Urinary bladder (tissue), 4 donors: Measurements from ENCODE around the gene PLN. TPM values are rescaled to one million over a fixed set of nuclear protein-coding genes. Genes with fewer than 3 reads are reported as not detected.

Source experiments
- DNase-seq: peaks from one replicate; pipeline ENCODE4 v3.0.0-alpha.2; 2015; ENCODE audit errors: extremely low spot score
- H3K27ac ChIP-seq: one replicate; pipeline ENCODE4 v1.5.1; 2013; ENCODE audit warnings: low read depth, mild to moderate bottlenecking, moderate library complexity
- H3K36me3 ChIP-seq: one replicate; pipeline ENCODE4 v1.6.1; 2013; ENCODE audit warnings: mild to moderate bottlenecking, moderate library complexity; ENCODE audit not compliant: insufficient read depth
- H3K4me1 ChIP-seq: one replicate; pipeline ENCODE4 v1.6.1; 2013; ENCODE audit warnings: mild to moderate bottlenecking, moderate library complexity; ENCODE audit not compliant: insufficient read depth
- H3K4me3 ChIP-seq: one replicate; pipeline ENCODE4 v1.5.1; 2013; ENCODE audit warnings: low read depth, low read length
- WGBS: extraction: QIAGEN DNeasy Blood & Tissue Kit; methylation state at CpG from one replicate; pipeline ENCODE4 v1.1.7; 2013; 5-methylcytosine and 5-hydroxymethylcytosine counted together
- polyA plus RNA-seq: library from polyadenylated mRNA; stranded (reverse); fragments of 200-250 nt; gene quantifications from one replicate; pipeline ENCODE4 v1.2.3, GENCODE V29; 2013
- total RNA-seq: library from RNA; depleted of rRNA; stranded (reverse); fragments of >200 nt; gene quantifications from one replicate; pipeline ENCODE4 v1.2.3, GENCODE V29; 2014
- donor health status: healthy with polysubstance abuse.
- donor health status: healthy.

The PLN gene
- total and polyA plus RNA-seq, 2 donors = 96.0 to 178 TPM

GRCh38 chr6:118548613-118549012, 517 bp downstream of the PLN start:
- Histone ChIP-seq H3K4me1 (no peaks in the 10 kb centered on the region), H3K4me3 (no peak overlapping the region), H3K36me3 (peaks cover 2% of the 10 kb centered on the region), H3K27ac (no peak overlapping the region)
- DNase-seq = no peak

GRCh38 chr6:118551063-118552053, 3.3 kb downstream of the PLN start:
- H3K27ac ChIP-seq = no peak overlapping the region
- no peaks in the 10 kb centered on the region for H3K36me3 ChIP-seq
- no peak overlapping the region for H3K4me3 ChIP-seq
- 16% methylated on average over 3 of the region's 3 CpGs for WGBS
- DNase-seq = no peak
- H3K4me1 ChIP-seq = no peaks in the 10 kb centered on the region

- Histone ChIP-seq H3K4me3 (no peak overlapping the region), H3K4me1 (no peaks in the 10 kb centered on the region), H3K27ac (no peak overlapping the region), H3K36me3 (no peaks in the 10 kb centered on the region)
- DNase-seq = no peak
- 18% methylated on average over 1 of the region's 1 CpG for WGBS
Measured at GRCh38 chr6:118553132-118553531, 5.0 kb downstream of the PLN start.

GRCh38 chr6:118554698-118555097, 6.6 kb downstream of the PLN start:
- no peak overlapping the region for H3K27ac ChIP-seq
- H3K4me3 ChIP-seq = no peak overlapping the region
- no peaks in the 10 kb centered on the region for H3K4me1 ChIP-seq
- no peaks in the 10 kb centered on the region for H3K36me3 ChIP-seq
- WGBS = 51% methylated on average over 1 of the region's 1 CpG
- DNase-seq = no peak

- H3K27ac ChIP-seq = no peak overlapping the region
- no peak overlapping the region for H3K4me3 ChIP-seq
- 43% methylated on average over 6 of the region's 6 CpGs for WGBS
- no peaks in the 10 kb centered on the region for H3K4me1 ChIP-seq
- no peak for DNase-seq
- no peaks in the 10 kb centered on the region for H3K36me3 ChIP-seq
Measured at GRCh38 chr6:118558464-118559217, 10.5 kb downstream of the PLN start.

- Histone ChIP-seq H3K27ac (no peak overlapping the region), H3K36me3 (no peaks in the 10 kb centered on the region), H3K4me3 (no peak overlapping the region), H3K4me1 (no peaks in the 10 kb centered on the region)
- DNase-seq = no peak
Measured at GRCh38 chr6:118559659-118560058, 11.6 kb downstream of the PLN start.

GRCh38 chr6:118562248-118562647, 14.2 kb downstream of the PLN start:
- DNase-seq = no peak
- WGBS = 72% methylated on average over 1 of the region's 1 CpG
- H3K36me3 ChIP-seq = no peaks in the 10 kb centered on the region
- H3K27ac ChIP-seq = no peak overlapping the region
- H3K4me3 ChIP-seq = no peak overlapping the region
- no peaks in the 10 kb centered on the region for H3K4me1 ChIP-seq

GRCh38 chr6:118562959-118563358, 14.9 kb downstream of the PLN start:
- DNase-seq = no peak
- H3K4me3 ChIP-seq = no peak overlapping the region
- WGBS = 78% methylated on average over 1 of the region's 1 CpG
- no peaks in the 10 kb centered on the region for H3K4me1 ChIP-seq
- H3K36me3 ChIP-seq = no peaks in the 10 kb centered on the region
- H3K27ac ChIP-seq = no peak overlapping the region

GRCh38 chr6:118565311-118565960, 17.3 kb downstream of the PLN start:
- no peak for DNase-seq
- no peaks in the 10 kb centered on the region for H3K4me1 ChIP-seq
- no peak overlapping the region for H3K4me3 ChIP-seq
- no peaks in the 10 kb centered on the region for H3K36me3 ChIP-seq
- H3K27ac ChIP-seq = no peak overlapping the region
- whole genome bisulfite sequencing = 72% methylated on average over 5 of the region's 5 CpGs

- no peaks in the 10 kb centered on the region for H3K36me3 ChIP-seq
- no peaks in the 10 kb centered on the region for H3K4me1 ChIP-seq
- no peak overlapping the region for H3K27ac ChIP-seq
- 78% methylated on average over 3 of the region's 3 CpGs for WGBS
- DNase-seq = no peak
- H3K4me3 ChIP-seq = no peak overlapping the region
Measured at GRCh38 chr6:118567974-118568373, 19.9 kb downstream of the PLN start.

GRCh38 chr6:118569498-118569897, 21.4 kb downstream of the PLN start:
- WGBS = 99% methylated on average over 1 of the region's 1 CpG
- Histone ChIP-seq H3K4me3 (no peak overlapping the region), H3K4me1 (no peaks in the 10 kb centered on the region), H3K36me3 (no peaks in the 10 kb centered on the region), H3K27ac (no peak overlapping the region)
- DNase-seq = no peak

- WGBS = 92% methylated on average over 2 of the region's 2 CpGs
- Histone ChIP-seq H3K27ac (no peak overlapping the region), H3K36me3 (no peaks in the 10 kb centered on the region), H3K4me3 (no peak overlapping the region), H3K4me1 (no peaks in the 10 kb centered on the region)
- no peak for DNase-seq
Measured at GRCh38 chr6:118571121-118571520, 23.0 kb downstream of the PLN start.

GRCh38 chr6:118574051-118574865, 26.2 kb downstream of the PLN start:
- H3K36me3 ChIP-seq = no peaks in the 10 kb centered on the region
- no peak for DNase-seq
- no peak overlapping the region for H3K27ac ChIP-seq
- H3K4me3 ChIP-seq = no peak overlapping the region
- H3K4me1 ChIP-seq = no peaks in the 10 kb centered on the region
- WGBS = 94% methylated on average over 13 of the region's 13 CpGs
